DMS 273 treated with DMSO at 0.1 percent for 48 hours (cell line): ENCODE data around the gene MREG.
"Not testable (repeated sequence)": the region's sequence is repeated elsewhere in the genome, so short reads cannot be mapped to it uniquely, and the experiment has no call there.

Experiments used
- DNase-seq: peaks from one replicate; lab custom pipeline; 2025; lab: John Stamatoyannopoulos, UW

The MREG gene

DNA sequence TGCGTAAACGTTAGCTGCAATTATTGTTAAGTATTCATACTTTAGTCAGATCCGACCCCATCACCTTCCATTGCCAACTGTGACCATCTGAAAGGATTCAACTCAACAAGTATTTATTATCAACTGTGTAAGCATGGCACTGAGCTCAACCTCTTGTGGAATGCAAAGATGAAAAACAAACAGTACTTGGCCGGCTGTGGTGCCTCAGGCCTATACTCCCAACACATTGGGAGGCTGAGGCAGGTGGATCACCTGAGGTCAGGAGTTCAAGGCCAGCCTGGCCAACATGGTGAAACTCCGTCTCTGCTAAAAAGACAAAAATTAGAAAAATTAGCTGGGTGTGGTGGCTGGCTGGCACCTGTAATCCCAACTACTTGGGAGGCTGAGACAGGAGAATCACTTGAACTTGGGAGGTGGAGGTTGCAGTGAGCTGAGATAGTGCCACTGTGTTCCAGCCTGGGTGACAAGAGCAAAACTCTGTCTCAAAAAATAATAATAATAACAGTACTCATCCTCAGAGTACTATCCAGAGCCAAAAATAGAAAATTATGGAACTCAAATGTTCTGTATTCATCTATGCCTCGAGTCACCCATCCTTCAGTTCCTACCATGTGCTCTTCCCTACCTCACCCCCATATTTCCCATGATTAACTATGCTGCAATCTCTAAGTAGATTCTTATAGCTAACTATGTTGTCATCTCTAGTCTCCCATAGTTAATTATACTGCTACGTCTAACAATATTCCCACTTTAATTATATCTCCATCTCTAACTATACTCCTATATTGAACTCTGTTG, 8.6 kb upstream of the MREG start:
- no peak for DNase-seq

DNA sequence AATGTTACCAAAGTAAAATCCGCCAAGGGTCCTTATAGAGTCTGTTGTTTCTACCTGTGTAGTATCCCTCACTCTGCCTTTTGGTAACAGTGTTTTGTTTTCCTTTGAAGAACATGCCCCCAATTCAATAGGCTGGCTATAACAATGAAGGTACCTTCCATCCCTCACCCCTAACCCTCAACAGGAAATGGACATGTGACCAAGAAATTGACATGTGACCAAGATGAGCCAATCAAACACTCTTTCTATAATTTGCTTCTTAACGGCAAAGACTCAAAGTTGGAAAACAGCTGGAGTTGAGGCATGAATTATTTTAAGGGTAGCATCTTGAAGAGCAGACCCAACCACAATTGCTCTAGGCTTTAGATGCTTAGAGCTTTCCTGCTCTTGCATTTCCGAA, 5.4 kb upstream of the MREG start:
- DNase-seq, result no peak

DNA sequence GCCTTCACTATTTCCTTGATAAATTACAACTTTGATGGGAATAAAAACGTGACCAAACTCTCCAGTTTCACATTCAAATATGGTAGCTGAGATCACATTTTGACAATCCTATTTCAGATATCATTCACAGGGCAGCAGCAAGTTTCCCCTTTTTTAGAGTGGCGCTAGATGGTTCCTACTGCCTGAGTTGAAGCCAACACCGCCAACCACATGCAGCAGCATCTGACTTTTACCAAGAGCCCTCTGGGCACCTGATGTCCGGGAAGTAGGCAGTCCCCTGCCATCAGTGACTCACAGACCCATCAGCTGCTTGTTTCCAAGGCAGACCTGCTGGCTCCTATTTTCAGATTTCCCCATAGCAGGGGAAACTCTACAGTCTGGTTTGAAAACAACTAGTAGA, 4.0 kb upstream of the MREG start:
- DNase-seq, result no peak

DNA sequence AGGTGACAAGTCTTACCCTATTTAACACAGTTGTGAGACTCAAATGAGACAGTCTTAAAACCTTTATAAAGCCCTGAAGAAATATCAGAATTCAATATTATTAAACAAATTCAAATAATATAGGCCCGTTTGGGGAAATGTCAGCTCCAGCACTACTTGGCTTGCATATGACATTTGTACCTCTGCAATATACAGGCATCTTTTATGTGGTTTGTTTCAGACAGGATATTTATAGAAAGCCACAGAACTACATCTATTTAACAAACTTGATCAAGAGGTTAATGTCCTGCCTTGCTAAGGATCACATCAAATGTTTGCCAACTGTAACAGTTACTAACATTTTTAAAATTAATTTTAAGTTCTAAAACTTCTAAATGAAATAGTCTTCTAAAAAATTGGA, 3.2 kb upstream of the MREG start:
- DNase-seq, result no peak

DNA sequence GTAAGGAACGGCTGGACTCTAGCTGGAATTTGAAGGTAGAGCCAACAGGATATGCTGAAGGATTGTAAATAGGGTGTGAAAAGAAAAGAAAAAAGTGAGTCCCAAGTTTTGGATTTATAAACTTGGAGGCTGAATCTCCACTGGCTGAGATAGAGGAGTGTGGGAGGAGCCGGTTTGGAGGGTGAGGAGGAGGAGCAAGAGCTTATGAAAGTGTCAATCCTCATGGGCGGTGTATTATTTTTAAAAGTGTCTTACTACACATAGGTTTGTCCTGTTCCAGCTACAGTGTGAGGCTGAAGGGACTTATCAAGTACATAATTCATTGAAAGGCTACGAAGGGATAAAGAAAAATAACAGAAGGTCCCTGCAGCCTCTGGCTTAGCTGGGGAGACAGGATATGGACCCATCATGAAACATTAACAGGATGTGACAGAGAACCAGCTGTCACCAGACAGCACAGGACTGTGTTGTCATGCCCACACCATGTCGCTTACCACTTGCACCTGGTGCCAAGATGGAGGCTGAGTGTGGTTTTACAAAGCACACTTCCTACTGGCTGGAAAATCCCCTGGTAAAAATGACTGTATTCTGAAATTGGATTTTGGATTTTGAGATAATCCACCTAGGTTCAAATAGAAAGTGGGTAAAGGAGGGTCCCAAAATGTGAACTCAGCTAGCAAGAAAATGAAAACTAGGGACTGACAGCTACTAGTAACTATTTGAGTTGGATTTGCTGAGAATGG, 2.5 kb upstream of the MREG start:
- DNase-seq, result no peak

DNA sequence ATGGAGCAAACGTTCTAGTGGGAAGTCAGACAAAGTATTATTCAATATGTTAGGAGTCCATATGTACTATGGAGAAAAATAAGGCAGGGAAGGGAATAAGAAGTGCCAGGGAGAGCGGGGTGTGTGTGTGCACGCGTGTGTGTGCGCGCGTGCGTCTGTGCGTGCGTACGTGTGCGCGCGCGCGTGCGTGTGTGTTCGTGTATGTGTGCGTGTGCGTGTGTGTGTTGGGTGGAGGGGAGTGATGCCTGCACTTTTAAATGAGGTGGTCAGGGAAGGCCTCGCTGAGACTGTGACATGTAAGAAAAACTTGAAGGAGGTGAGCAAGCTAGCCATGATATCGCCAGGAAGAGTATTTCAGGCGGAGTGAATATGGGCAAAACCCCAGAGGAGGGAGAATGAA, 1.6 kb upstream of the MREG start:
- no peak for DNase-seq

DNA sequence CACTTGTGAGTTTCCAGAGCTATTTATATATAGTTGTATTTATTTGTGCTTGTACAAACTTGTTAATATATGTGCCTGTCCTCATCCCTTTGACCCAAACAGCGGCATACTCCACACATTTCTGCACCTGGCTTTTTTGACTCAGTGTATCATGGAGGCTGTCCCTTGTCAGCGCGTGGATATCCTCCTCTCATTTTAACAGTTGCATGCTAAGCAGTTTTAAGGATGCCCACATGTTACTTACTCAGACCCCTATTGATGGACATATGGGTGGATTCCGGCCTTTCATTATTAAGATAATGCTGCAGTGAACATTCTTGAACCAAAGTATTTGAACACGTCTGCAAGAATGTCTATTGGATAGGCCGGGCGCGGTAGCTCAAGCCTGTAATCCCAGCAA, 655 bp upstream of the MREG start:
- DNase-seq, result no peak

DNA sequence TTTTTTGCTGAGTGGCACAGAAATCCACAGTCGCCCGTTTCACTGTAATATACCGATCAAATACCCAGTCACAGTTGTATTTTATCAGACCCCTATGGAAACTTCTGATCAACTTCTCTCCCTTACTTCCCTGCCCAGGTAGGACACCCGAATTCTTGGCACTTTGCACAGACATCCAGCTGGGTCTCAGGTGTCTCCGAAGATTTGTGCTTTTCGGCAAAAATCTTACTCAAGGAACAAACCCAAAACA, 596 bp downstream of the MREG start:
- no peak for DNase-seq

DNA sequence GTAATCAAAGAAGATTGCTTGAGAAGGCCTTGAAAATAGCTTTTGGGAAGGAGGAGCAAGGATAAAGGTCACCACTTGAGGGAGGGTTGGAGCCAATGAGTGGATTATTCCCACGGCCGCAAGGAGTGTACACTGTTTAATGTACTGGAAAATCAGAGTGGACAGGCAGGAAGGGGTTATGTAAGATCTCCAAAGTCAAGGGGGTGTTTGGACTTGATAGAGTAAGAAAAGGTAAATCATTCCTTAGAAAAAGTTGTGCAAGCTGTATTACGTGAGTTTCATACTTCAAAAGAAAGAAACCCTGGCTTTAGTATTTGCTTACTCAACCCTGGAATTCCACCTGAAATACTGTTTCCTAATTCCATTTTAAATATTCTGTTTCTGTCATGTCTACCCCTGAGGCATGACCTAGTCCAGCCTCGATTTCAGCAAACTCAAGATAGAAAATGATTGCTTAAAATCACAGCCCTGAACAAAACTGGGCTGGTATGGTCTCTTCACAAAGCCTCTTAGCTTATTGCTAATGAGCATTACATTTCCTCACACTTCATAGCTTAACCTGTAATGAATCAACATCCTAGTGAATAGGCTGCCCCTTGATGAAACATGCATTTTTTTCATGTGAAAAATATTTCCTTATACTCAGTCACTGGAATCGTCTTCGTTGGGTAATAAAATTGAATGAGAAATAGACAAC, 1.1 kb downstream of the MREG start:
- no peak for DNase-seq

DNA sequence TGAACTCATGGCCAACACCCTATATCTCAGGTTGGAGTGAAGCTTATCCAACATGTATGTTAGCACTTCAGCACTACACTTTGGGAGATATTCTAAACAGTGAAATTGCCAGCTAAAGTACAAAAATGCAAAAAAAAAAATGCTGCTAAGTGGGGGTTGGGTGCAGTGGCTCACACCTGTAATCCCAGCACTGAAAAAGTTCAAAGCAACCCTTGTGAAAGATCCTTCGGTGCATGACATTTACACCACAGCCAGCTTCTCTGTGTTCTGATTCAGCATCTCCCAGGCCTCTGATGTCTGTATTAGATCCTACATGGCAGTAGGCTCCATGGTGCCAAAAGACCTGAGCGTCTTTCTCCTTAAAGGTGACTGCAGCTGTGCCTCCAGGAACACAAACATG, 4.1 kb downstream of the MREG start:
- DNase-seq, result not testable (repeated sequence)

DNA sequence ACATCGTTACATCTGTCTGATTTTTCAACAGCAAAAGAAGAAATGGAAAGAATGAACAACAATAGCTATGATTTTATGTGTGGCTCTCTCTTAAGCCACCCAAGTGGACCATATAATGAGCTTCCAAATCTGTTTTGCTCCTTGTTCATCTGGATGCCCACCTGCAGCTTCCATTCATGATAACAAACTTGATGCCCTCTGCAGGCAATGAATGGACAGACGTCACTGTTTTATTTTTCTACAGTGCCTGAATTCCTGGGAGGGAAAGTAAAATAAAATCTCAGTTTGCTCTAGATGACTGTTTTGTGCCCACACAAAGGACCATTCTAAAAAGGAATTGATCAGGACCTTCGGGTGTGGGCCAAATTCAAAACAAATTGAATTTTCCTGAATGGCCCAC, 5.0 kb downstream of the MREG start:
- DNase-seq, result no peak

DNA sequence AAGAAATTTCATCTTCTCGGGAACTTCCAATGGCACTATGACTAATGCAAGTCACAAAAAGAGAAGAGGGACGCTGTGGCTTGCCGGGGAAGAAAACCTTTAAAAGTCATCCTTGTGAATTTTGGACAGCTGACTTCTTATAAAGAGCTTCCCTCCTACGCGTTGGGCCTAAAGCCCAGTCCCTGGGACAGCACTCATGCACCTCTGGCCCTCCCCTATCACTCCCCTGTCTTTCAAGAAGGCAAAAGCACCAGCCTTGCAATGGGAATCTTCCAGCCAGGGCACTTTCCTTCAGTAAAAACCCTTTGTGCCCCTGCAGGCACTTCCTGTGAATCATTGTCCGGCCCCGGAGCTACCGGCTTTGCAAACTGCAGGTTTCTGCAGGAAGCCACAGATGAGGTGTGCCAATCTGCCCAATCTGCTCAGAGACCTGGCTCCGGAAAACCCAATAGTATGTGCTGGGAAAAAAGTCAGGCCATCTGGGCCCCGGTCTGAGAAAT, 7.1 kb downstream of the MREG start:
- no peak for DNase-seq

DNA sequence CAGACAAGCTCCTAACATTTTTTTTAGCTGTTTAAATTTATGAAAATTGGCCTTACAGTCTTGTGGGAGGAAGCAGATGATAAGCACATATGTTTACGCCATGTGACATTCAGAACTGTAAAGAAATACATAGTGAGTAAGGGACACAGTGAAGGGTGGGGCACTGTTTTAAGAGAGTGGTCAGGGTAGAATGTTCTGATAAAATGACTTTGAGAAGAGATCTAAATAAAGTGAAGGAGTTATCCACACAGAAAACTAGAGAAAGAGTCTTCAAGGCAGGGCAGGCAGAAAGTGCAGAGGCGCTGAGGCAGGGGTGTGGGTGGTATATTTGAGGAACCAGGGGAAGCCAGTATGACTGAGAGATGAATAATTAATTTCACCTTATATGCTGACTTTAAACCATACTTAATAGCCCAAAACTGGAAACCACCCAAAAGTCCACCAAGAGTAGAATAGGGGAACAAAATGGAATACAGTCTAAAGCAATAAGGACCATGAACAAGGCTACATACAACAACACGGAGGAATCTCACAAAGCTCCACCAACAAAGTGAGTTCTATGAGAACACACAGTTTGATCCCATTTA, 8.6 kb downstream of the MREG start:
- no peak for DNase-seq

DNA sequence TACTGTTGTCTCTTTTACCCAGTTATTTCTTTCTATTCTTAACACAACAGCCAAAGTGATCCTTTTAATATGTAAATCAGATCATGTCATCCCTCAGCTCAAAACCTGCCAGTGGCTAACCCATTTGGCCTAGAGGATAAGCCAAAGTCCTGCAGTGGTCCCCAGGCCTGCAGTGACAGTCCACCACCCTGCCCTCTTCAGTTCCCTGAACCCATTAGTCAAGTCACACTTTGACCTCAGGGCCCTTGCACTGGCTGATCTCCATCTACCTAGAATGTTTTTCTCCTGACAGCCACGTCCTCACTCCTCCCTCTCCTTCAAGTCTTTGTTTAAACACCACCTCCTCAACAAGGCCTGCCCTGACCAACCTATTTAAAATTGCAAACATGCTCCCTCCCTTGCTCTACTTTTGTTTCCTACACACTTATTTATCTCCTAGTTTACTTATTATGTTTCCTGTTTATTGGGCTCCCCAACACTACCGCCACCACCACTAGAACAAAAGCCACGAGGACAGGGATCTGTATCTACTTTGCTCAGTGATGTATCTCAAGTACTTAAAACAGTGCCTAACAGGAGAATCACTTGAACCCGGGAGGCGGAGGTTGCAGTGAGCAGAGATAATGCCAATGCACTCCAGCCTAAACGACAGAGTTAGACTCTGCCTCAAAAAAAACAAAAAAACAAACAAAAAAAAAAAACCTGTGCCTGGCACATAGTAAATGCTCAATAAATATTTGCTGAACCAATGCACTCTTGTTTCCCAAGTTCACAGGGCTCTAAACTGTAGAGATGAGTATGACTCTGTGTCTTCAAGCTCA, 9.3 kb downstream of the MREG start:
- no peak for DNase-seq

DNA sequence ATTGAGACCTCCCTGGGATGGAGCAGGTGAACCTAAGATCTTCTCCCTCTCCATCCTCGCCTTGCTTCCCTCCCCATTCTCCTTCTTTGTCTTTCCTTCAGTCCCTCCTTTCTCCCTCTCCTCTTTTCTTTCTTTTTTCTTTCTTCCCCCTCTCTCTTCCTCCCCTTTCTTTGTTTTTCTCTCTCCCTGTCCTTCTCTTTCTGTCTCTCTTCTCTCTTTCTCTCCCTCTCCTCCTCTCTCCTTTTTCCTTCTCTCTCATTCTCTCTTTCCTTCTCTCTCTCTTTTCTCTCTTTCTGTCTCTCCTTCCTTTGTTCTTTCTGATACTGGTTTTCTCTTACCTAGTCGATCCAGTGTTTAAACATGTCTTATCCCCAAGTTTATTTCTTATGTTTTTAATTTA, 10.7 kb downstream of the MREG start:
- DNase-seq, result no peak

DNA sequence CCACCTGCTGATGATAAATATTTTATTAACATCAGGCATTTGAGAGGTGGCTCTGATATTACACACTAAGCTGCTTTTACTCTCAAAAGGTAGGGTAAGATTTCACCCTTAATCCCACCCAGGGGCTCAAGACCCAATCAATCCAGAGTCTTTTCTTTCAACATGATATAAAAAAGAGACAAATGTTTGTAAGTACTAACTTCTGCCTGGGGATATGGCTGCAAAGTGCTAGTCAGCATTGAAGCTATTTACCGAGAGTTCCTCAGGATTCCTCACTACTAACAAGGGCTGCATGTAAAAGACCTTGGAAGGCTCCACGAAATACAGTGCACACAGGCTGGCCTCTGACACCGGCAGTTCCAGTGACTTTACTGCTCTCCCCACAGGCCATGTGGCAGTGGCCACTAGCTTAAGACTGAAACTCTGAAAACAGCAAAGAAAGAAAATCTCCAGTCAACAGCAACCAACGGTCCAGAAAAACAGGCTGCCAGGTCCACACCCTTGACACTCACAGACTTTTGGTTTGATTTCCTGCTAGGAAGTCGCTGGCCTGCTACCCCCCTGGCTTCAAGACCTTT, 11.2 kb downstream of the MREG start:
- DNase-seq, result no peak

DNA sequence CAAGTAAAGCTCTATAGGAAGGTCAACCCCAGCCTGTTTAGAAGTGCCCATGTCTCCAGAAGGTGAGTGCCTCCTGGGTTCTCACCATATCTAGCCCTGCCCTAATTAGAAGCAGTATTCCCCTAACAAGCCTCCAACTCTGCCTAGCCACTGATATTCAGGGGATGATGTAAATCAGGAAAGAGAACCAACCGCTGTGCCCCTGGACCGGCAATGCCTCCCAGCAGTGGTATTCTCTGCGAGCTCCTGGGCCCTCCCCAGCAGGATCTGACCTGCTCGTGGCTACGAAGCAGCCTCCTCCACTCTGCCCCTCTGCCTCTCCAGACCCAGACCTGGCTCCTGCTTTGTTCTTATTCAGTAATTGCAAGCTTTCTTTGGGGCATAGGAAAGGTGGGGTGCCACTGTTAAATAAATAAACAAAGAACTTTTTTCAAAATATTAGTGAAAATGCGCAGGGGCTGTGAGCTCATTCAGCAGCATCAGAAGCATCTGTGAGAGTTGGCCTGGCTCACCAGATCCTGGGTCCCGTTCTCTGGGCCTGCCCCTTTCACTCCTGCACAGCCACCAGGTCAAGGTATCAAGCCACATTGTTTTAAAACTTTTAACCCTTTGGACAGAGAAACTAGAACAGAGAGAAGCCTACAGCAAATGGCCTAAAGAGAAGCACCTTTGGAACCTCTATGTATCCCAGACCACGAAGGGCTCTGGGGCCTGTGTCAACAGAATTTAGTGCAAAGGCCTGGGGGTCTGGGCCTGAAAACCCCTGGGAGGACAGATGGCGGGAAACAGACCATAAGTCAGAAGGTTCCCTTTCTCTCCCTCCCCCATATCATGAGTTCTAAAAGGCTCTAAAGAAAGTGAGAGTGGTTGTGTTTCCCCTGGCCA, 11.9 kb downstream of the MREG start:
- DNase-seq, result no peak

DNA sequence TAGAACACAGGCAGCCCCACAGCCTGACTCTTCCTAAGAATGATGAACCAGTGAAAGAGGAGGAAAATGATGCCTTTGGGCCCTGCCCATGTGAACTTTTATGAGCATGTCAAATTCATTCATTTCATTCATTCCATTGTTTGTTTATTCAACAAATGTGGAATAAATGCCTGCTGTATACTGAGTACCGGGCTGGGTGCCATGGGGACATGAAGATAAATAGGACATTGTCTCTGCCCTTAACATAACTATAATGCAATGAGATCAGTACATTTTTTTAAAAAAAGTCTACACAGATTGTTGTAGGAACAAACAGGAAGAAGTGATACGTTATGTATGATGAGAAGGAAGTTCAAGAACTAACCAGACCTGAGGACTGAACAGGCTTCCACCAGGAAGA, 14.7 kb downstream of the MREG start:
- no peak for DNase-seq

DNA sequence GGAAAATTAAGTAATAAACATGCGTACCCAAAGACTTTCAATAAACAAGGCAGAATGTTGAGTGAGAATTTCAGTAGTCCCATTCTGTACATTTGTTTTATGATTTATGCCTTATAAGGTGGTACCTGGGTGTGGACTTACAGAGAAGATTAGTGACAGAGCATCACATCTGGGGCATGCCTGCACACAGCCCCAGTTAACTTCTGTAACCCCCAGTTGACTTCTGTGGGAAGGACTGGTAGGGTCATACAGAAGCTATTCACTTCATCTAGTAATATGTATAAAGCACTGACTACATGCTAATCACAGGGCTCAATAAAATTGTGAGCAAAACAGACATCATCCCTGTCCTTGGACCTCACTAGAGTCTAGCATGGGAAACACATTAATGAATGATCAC, 16.1 kb downstream of the MREG start:
- DNase-seq, result no peak

DNA sequence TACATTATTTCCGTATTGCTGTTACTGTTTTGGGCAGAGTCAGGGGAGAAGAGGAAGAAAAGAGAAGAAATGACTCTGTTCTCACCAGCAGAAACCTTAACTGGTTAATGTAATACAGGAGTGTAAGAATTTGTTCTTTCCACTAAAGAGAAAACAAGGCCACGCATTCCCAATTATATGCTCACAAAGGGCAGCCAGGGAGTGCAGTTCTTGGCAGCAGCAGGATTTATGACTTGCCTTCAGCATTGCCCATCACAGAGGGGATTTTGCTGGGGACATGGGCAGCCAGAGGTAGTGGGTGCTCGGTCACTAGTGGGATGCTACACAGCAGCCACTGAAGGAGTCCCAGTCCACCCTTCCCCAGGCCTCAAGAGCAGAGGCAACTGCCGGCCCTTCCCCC, 18.4 kb downstream of the MREG start:
- DNase-seq, result no peak
